Activated T-cell treated with anti-CD3 and anti-CD28 coated beads for 4 hours (primary cell): ENCODE data around the gene MYCBP2.
"Not testable (repeated sequence)": the region's sequence is repeated elsewhere in the genome, so short reads cannot be mapped to it uniquely, and the experiment has no call there.

Experiments
- DNase-seq: peaks from one replicate; pipeline ENCODE4 v3.0.0-alpha.2; 2020

MYCBP2 gene

DNA sequence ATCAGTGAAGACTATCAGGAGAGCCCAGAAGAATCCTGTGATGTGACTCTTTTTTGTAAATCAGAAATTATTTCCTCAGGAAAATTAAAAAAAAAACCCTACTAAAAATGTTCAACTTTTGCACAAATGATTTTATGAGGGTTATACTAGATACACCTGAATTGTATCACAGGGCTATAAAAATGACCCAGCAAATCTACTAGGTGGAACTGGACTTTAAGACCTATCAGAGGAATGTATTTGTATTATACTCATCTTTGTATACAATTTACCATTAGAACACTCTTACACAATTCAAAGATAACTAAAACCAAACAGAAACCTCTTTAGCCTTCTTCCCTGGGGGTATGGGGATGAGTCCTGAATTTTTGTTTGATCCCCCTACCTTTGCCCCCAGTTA lies 307.1 kb downstream of the MYCBP2 start:
- no peak for DNase-seq

DNA sequence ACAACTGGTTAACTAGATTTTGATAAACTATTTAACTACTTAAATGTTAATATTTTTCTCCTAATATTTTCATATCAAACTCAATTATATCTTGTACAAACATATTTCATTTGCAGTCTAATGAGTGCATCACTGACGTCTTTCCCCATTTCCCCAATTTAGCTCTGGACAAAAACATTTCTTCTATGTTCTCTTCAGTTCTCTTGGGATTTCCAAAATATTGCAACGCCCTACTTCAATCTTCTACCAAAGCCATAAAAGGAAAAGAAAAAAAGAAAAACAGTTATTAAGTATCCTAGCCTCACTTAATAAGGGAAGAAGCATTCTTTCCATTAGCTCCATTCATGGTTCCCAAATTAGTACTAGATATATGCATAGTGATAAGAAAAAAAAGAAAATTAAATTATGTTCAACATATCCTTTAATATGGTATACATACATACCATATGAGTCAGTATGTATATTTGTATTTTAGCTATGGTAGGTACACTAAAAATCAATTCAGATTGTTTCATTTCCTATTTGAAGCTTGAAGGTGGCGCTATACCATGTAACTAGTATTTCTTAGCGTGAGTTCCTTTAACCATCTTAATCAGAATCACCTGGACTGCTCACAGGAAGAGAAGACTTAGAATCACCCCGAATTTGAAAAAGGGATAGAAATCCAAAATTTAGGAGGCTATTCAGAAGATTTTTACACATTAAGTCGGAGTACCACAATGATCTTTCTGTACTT lies 309.8 kb downstream of the MYCBP2 start:
- DNase-seq = no peak

DNA sequence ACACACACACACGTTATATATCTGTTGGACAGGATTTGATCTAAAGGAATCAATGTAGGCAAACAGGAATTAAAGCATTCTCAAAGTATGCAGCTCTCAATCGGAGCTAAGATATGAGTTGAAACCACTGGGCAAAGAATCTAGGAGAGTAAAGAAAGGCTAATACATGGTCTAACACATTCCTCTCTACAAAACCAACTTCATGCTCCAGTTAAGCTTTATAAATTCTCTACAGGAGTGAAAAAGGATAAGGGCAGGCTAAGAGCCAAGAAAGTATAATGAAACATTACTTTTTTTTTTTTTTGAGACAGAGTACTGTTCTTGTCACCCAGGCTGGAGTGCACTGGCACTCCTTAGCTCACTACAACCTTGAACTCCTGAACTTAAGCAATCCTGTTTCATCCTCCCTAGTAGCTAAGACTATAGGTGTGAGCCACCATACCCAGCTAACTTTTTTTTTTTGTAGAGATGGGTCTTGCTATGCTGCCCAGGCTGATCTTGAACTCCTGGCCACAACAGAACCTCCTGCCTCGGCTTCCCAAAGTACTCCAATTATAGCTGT lies 310.6 kb downstream of the MYCBP2 start:
- DNase-seq = no peak

DNA sequence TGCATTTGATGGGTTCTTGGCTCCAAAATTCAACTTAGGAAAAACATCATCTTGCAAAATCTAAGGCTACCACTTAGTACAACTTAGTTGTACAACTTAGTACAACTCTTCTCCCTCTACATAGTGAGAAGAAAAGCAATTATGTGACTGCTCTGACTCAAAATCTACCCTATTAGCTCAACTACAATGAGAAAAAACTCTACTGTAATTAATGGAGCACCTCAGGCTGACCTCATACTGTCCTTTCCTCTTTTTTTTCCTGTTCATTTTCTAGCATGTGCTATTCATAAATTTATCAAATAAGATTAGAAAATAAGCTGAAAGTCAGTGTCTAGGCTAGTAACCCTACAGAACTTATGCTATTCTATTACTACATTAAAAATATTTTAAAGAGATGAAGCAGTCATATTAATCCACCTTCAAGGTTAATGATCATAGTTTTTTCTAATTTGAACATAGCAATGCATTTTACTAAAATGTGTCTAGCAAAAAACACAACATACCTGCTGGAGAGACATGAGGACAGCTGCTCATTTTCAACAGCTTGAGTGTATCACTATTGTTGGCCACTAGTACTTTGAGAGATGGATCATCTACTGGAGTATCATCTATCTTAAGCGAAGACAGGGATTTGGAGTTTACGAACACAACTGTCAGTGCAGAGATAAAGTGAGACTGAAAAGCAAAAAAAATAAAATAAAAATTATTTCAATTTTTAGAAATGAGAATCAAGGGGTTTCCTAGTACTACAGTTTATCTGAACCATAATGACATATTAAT lies 311.8 kb downstream of the MYCBP2 start:
- DNase-seq = no peak

DNA sequence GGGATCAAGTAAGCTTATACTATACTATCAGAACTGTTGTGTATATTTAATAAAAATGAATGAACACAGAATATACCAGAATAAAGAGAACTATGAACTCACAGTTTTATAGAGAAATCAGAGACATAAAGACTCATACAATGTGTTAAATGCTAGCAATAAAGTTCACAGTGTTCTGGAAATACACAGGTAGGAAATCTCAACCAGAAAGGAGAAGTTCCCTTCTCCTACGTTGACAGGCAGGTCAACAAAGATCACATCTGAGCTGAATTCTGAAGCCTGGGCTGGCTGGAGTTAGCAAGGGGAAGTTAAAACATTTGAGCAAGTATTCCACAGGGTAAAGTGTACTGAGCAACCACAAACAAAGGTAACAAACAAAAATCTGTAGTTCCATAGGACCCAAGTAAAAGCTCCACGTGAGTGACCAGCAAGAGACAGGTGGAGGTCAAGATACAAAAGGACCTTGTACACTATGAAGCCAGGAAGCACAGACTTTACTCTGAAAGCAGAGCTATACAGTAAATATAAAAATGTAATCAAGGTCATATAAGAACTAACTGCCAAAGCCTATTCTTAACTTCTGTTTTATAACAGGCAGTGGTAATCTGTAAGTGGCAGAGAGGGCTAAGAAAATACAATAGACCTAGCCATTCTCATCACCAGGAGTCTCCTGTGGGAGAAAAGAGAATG lies 312.9 kb downstream of the MYCBP2 start:
- DNase-seq = no peak

DNA sequence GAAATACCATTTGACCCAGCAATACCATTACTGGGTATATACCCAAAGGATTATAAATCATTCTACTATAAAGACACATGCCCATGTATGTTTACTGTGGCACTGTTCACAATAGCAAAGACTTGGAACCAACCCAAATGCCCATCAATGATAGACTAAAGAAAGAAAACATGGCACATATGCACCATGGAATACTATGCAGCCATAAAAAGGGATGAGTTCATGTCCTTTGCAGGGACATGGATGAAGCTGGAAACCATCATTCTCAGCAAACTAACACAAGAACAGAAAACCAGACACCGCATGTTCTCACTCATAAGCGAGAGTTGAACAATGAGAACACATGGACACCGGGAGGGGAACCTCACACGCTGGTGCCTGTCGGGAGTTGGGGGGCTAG lies 317.2 kb downstream of the MYCBP2 start:
- not testable (repeated sequence) for DNase-seq

DNA sequence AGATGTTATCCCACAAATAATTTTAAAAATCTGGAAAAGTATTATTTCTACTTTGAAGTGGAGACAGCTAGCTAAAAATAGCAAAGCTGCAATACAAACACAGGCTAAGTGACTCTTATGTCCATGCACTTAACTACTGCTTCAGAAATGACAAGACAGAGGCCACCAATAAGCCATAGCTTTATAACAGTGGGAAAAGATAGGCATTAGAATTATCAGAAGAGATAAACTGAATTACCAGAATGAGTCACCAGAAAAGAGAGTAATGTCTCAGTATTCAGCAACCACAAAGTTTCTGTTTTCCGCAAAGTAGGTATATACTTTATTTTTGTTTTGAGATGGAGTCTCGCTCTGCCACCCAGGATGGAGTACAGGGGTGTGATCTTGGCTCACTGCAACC lies 317.9 kb downstream of the MYCBP2 start:
- no peak for DNase-seq

DNA sequence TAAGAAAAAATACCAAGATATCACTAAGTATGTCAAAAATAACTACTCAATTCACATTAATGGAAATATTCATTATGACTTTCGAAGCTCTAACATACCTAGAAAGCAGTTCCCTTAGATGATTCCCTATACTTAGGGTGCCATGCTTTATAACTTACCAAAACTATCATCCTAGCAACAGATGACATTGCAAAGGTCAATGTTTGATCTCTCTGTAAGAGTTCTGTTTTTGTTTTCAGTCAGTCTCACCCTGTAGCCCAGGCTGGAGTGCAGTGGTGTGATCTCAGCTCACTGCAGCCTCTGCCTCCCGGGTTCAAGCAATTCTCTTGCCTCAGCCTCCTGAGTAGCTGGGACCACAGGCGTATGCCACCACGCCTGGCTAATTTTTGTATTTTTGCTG lies 318.6 kb downstream of the MYCBP2 start:
- DNase-seq = not testable (repeated sequence)

DNA sequence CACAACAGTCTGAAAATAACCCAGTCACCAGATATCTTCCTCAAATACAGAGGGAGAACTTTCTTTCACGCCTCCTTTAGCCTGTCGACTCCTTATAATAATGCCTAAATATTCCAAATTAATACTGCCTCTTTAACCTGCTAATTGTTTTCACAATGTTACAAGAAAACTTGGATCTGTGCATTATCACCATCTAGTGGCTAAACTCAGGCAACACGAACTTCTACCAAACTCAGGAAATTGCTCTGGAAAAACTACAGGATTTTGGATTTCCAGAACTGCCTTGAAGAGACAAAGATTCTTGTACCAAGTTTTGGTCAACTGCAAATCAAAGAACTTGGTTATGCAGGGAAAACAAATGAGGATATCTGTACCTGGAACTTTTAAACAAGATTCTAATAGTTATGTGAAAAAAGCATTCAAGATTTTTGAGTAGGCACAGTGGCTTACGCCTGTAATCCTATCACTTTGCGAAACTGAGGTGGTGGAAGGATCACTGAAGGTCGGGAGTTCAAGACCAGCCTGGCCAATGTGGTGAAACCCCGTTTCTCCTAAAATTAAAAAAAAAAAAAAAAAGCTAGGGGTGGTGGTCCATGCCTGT lies 324.2 kb downstream of the MYCBP2 start:
- DNase-seq = no peak

DNA sequence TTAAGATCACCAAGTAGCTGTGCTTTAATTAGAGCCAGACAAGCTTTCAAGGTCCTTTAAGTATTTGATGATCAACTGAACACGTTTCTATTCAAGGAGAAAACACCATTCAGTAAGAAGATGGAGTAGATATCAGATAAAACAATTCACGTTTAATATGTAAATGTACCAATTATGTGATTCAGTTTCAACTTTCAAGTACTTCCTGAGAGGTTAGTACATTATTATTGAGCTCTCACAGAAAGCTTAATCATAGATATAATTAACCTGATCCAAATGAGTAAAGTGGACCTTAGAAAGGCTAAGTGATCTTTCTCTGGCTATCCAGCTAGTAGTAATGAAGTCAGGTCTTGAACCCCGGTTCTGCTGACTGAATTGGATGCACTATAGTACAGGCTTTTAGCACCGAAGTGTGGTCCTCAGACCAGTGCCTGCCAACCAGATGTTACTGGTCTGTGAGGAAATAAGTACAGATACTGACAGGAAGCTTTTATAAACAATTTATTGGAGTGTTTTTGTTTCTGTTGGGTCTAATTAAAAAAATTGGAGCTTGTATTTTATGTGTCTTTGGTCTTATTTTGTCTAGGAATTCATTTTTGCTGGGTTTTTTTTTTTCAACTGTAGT lies 324.8 kb downstream of the MYCBP2 start:
- DNase-seq = no peak

DNA sequence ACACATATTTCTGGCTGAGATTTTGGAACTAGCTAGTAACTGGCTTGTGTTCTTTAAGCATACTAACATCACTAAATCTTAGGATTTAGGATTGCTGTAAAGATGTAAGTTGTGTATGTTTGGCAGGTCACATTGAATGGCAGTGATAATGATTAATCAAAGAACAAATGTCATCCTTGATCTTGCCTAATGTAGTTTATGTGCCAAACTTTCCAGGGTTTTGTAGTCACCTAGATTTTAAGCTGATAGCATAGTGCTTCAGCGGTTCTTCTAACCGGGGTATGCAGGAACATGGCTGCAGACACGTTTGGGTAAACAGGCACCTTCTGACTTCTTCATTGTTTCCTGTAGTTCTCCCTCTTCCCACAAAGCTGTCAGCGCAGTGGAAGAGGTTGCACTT lies 325.4 kb downstream of the MYCBP2 start:
- DNase-seq = no peak

DNA sequence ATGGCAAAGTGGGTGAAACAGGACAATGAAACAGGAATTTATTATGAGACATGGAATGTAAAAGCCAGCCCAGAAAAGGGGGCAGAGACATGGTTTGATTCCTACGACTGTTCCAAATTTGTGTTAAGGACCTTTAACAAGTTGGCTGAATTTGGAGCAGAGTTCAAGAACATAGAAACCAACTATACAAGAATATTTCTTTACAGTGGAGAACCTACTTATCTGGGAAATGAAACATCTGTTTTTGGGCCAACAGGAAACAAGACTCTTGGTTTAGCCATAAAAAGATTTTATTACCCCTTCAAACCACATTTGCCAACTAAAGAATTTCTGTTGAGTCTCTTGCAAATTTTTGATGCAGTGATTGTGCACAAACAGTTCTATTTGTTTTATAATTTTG lies 326.4 kb downstream of the MYCBP2 start:
- no peak for DNase-seq
